Lower lobe of right lung (tissue), 2 donors: Measurements from ENCODE around the gene RIOX2. TPM values are rescaled to one million over a fixed set of nuclear protein-coding genes. Genes with fewer than 3 reads are reported as not detected.

Experiments used
- ATAC-seq, 2 donors: fragments of 200-7000 bp; cut with Tn5 transposase; one replicate each; pipeline ENCODE4 v1.9.1; 2020 to 2022; ENCODE audit warnings: mild to moderate bottlenecking in 2 of 2, moderate library complexity in 2 of 2
- DNase-seq: peaks from one replicate; pipeline ENCODE4 v3.0.0-alpha.2; 2020
- H3K27ac ChIP-seq: fragments of 200-600 bp; one replicate; pipeline ENCODE4 v1.8.0; 2022
- H3K27me3 ChIP-seq: fragments of 200-600 bp; one replicate; pipeline ENCODE4 v1.8.0; 2022; ENCODE audit warnings: low read depth
- H3K36me3 ChIP-seq: fragments of 200-600 bp; one replicate; pipeline ENCODE4 v1.8.0; 2022; ENCODE audit warnings: mild to moderate bottlenecking
- H3K4me1 ChIP-seq: fragments of 200-600 bp; one replicate; pipeline ENCODE4 v1.8.0; 2022
- H3K4me3 ChIP-seq: fragments of 200-600 bp; one replicate; pipeline ENCODE4 v1.8.0; 2022; ENCODE audit warnings: mild to moderate bottlenecking
- H3K9me3 ChIP-seq: fragments of 200-600 bp; one replicate; pipeline ENCODE4 v1.8.0; 2022
- intact Hi-C: fragments of 100-400 bp; cut with DNase I; formaldehyde crosslinking; loops from one replicate; pipeline ENCODE4 v1.11.0; 2022
- total RNA-seq: library from RNA; stranded (reverse); fragmentation: NEBNext Ultra II Directional; extraction: Animal tissue kit (Norgen Biotek cat#: 25700); gene quantifications from one replicate; pipeline ENCODE4 v1.2.1, GENCODE V29; 2021
- TF ChIP-seq, protein P1 (sequence below): fragments of 200-600 bp; IDR thresholded peaks from one replicate; pipeline ENCODE4 v1.8.0; 2022; ENCODE audit warnings: antibody characterized with exemption, mild to moderate bottlenecking
- donor health status: DM: no; HTN: yes; CAD: no; lungs with severe emphysema.

The RIOX2 gene
- total RNA-seq, 1 donor from 2014 or later: 20.5 TPM

DNA sequence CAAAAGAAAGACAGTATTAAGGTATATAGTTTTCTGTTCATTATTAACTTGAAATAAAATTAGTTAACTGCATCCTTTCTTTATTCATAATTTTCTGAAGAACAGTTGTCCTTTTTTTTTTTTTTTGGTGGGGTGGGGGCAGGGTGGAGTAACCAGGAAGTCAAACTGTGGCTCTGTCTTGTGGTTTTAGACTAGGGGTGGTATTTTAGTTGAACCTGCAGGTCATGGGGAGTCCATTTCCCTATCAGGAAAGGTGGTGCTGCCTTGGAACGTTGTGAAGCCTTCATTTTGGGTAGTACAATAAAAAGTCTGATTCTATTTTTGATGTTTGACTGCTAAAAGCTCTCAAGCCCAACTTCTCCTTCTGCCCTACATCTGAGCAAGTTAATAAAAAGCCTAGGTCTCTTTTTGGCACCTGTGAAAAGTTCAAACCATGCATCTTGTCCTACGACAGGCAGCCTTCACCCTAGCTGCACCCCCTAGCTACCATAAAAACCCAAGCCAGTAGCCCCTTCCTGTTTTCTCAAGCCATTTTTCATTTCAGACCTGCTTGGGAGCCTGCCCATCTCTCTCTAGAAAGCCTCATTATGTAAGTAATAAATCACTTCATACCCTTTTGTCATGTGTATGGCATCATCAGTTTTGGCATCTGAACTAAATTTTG, 31.2 kb upstream of the RIOX2 start:
- no peaks in the 10 kb centered on the region for H3K27me3 ChIP-seq
- ATAC-seq (no peak), DNase-seq (no peak)
- H3K4me1 ChIP-seq: no peaks in the 10 kb centered on the region
- intact Hi-C loops: no loop called here
- H3K4me3 ChIP-seq: no peak overlapping the region
- no peak overlapping the region for H3K27ac ChIP-seq
- H3K9me3 ChIP-seq: no peaks in the 10 kb centered on the region
- TF ChIP-seq, protein P1, sequence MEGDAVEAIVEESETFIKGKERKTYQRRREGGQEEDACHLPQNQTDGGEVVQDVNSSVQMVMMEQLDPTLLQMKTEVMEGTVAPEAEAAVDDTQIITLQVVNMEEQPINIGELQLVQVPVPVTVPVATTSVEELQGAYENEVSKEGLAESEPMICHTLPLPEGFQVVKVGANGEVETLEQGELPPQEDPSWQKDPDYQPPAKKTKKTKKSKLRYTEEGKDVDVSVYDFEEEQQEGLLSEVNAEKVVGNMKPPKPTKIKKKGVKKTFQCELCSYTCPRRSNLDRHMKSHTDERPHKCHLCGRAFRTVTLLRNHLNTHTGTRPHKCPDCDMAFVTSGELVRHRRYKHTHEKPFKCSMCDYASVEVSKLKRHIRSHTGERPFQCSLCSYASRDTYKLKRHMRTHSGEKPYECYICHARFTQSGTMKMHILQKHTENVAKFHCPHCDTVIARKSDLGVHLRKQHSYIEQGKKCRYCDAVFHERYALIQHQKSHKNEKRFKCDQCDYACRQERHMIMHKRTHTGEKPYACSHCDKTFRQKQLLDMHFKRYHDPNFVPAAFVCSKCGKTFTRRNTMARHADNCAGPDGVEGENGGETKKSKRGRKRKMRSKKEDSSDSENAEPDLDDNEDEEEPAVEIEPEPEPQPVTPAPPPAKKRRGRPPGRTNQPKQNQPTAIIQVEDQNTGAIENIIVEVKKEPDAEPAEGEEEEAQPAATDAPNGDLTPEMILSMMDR: no peak
- no peaks in the 10 kb centered on the region for H3K36me3 ChIP-seq

DNA sequence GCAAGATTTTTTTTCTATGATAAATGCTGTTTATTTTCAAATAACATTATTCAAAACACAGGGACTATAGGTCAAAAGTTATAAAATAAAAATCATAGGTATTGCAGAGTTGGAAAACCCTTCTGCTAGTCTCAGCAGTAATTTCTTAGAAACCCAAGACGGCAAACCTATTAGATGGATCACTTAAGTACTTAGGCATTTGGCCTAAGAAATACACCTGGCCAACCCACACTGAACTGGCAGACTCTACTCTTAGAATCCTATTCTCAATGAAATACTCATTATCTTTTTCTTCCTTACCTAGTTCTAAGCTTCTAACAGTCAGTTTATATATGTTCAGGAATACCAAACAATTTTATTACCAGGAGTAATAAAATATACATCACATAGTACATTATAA, 30.5 kb upstream of the RIOX2 start:
- ATAC-seq (no peak), DNase-seq (no peak)
- H3K27ac ChIP-seq: no peak overlapping the region
- H3K36me3 ChIP-seq: no peaks in the 10 kb centered on the region
- H3K4me3 ChIP-seq: no peak overlapping the region
- H3K27me3 ChIP-seq: no peaks in the 10 kb centered on the region
- H3K4me1 ChIP-seq: no peaks in the 10 kb centered on the region
- TF ChIP-seq, protein P1: no peak
- H3K9me3 ChIP-seq: no peaks in the 10 kb centered on the region
- intact Hi-C loops: no loop called here

DNA sequence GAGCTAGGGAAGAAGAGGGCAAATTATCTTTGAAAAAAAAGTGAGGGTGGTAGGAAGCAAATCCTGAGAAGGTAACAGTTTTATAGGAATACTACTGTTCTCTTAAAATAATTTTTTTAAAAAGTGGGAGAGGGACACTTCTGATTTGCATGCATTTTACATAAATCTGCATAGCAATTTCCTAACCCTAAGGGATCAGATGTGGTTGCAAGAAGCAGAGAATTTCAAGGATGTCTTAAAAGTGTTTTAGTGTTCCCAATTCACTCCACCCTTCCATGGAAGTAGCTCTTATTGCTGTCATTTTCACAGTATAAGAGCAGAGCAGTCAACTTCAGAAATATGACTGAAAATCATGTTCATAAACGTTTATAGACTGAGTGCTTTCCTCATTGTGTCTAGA, 27.8 kb upstream of the RIOX2 start:
- intact Hi-C loops: no loop called here
- DNase-seq (no peak), ATAC-seq (no peak)
- H3K4me1 ChIP-seq: no peaks in the 10 kb centered on the region
- H3K27ac ChIP-seq: no peak overlapping the region
- no peak overlapping the region for H3K4me3 ChIP-seq
- no peaks in the 10 kb centered on the region for H3K9me3 ChIP-seq
- no peaks in the 10 kb centered on the region for H3K27me3 ChIP-seq
- TF ChIP-seq, protein P1: no peak
- no peaks in the 10 kb centered on the region for H3K36me3 ChIP-seq

DNA sequence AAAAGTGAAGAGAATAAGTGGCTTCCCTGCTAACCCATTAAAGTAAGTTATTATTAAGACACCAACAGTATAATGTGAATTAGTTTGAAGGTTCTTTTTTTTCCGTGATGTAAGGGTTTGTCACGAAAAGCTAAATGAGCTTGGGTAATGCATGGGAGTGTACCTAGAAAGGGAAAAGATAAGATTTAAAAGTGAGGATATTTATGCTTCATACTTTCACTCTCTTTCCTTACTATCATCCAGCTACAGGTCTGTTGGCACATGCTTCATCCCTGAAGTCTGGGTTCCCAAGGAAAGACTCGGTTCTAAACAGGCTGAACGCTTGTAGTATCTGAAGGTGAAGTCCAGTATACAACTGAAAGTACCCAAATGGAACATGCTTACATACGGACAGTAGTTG, 26.9 kb upstream of the RIOX2 start:
- intact Hi-C loops: no loop called here
- no peak overlapping the region for H3K27ac ChIP-seq
- ATAC-seq (no peak), DNase-seq (no peak)
- H3K4me1 ChIP-seq: no peaks in the 10 kb centered on the region
- H3K9me3 ChIP-seq: no peaks in the 10 kb centered on the region
- TF ChIP-seq, protein P1: no peak
- no peaks in the 10 kb centered on the region for H3K27me3 ChIP-seq
- H3K36me3 ChIP-seq: no peaks in the 10 kb centered on the region
- no peak overlapping the region for H3K4me3 ChIP-seq

DNA sequence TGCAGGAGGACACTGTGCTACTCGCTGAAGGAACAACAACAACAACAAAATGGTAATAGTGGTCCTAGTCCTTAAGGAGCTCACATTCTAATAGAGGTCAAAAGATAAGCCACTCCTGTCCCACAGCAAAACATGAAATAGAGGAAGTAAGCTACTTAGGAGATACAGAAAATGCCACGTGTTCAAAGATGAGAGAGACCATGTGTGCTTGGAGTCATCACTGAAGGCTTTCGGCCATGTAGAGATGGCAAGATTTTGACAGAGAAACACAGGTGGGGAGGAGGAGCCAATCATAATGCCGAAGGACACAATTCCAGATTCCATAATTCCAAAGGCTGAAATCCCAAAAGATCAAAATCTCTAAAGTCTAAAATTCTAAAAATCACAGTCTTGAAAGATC, 24.8 kb upstream of the RIOX2 start:
- TF ChIP-seq, protein P1: no peak
- no peak for DNase-seq
- Histone ChIP-seq H3K4me1 (no peaks in the 10 kb centered on the region), H3K4me3 (no peak overlapping the region), H3K27me3 (no peaks in the 10 kb centered on the region), H3K9me3 (no peaks in the 10 kb centered on the region), H3K36me3 (no peaks in the 10 kb centered on the region), H3K27ac (no peak overlapping the region)
- ATAC-seq: no peak
- intact Hi-C loops: no loop called here
